ENCODE data around the gene PCDHGC5. TPM values are rescaled to one million over a fixed set of nuclear protein-coding genes. Genes with fewer than 3 reads are reported as not detected.

Gene PCDHGC5
- total and polyA plus RNA-seq, 9 of the 15 experiments (the other 6 are each of a cell fraction or from before 2014, with no cell fraction given), result not detected

DNA sequence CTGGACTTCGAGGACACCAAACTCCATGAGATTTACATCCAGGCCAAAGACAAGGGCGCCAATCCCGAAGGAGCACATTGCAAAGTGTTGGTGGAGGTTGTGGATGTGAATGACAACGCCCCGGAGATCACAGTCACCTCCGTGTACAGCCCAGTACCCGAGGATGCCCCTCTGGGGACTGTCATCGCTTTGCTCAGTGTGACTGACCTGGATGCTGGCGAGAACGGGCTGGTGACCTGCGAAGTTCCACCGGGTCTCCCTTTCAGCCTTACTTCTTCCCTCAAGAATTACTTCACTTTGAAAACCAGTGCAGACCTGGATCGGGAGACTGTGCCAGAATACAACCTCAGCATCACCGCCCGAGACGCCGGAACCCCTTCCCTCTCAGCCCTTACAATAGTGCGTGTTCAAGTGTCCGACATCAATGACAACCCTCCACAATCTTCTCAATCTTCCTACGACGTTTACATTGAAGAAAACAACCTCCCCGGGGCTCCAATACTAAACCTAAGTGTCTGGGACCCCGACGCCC, 11.8 kb upstream of the PCDHGC5 start:
- POLR2A ChIA-PET, result no interaction called here
- no peaks in the 10 kb centered on the region for H3K79me2 ChIP-seq (ENCODE audit: control insufficient read depth, insufficient read depth, low read length)
- in situ Hi-C loops (cut with MboI) (no loop called here), intact Hi-C loops (cut with micrococcal nuclease) (no loop called here)
- no peak overlapping the region for H3K4me3 ChIP-seq
- H3K4me2 ChIP-seq (ENCODE audit: insufficient read depth, low read length), result no peak overlapping the region
- ATAC-seq (no peak), FAIRE-seq (no peak), DNase-seq (ENCODE audit: extremely low read depth in 1 of 4, low spot score in 3 of 4) (no peak)
- no peaks in the 10 kb centered on the region for H3K9me1 ChIP-seq (ENCODE audit: control insufficient read depth, insufficient read depth, low read length)
- no peak overlapping the region for H3K9ac ChIP-seq (ENCODE audit: insufficient read depth in 1 of 2, low read depth in 2 of 2, low read length in 2 of 2)
- CTCF ChIA-PET (ENCODE audit: low intra/inter-chr PET ratio), result no interaction called here
- no peak overlapping the region for H2AFZ ChIP-seq (ENCODE audit: low read depth, low read length)
- H3K27me3 ChIP-seq (ENCODE audit: control insufficient read depth in 2 of 2, insufficient read depth in 2 of 2, low read length in 2 of 2), result peaks cover 20 to 32% of the 10 kb centered on the region in 2 experiments; a peak in 4 of 5 replicates
- no peak overlapping the region for H3K27ac ChIP-seq (ENCODE audit: extremely low read depth, low read depth, low read length)
- WGBS (ENCODE audit: insufficient coverage, low coverage, missing lambda C conversion rate), result 9% methylated on average over 24 of the region's 24 CpGs
- H3K36me3 ChIP-seq (ENCODE audit: control insufficient read depth, insufficient read depth, low read length), result no peaks in the 10 kb centered on the region
- BruUV-seq (replicated peaks), result no TSS peak
- H3K4me1 ChIP-seq (replicated peaks in 1 of 2; ENCODE audit: control insufficient read depth in 2 of 2, insufficient read depth in 2 of 2, low read length in 2 of 2), result peaks cover 0 to 14% of the 10 kb centered on the region in 2 experiments; a peak in 1 of 5 replicates
- no peaks in the 10 kb centered on the region for H3K9me3 ChIP-seq (replicated peaks; ENCODE audit: control insufficient read depth, insufficient read depth, low read depth, low read length)
- H4K20me1 ChIP-seq (replicated peaks; ENCODE audit: control insufficient read depth, insufficient read depth, low read length), result no peaks in the 10 kb centered on the region; the same call in 1 of the 2 replicates
- TF ChIP-seq ZNF589 (CRISPR knock-in tag; IDR thresholded peaks at IDR 0.05; ENCODE audit: low read depth) (no peak), DPF2 (IDR thresholded peaks at IDR 0.05) (no peak), NEUROD1 (IDR thresholded peaks at IDR 0.05; ENCODE audit: borderline replicate concordance, low read depth, low read length, partially characterized antibody) (no peak), SMC3 (conservative IDR thresholded peaks at IDR 0.05; ENCODE audit: insufficient read depth, low read depth, low read length) (no peak), TARDBP (IDR thresholded peaks at IDR 0.05) (no peak), ZNF263 (CRISPR knock-in tag; IDR thresholded peaks at IDR 0.05; ENCODE audit: borderline replicate concordance) (no peak), FOSL1 (tag; conservative IDR thresholded peaks at IDR 0.05) (no peak), MYC (IDR thresholded peaks at IDR 0.05; ENCODE audit: low read depth, low read length) (no peak), MYC (CRISPR knock-in tag; IDR thresholded peaks at IDR 0.05; ENCODE audit: borderline replicate concordance, low read depth) (no peak), RBM17 (IDR thresholded peaks at IDR 0.05; ENCODE audit: borderline replicate concordance, low read depth, low read length) (no peak), TAF7 (tag; IDR thresholded peaks at IDR 0.05) (no peak), ZNF212 (CRISPR knock-in tag; IDR thresholded peaks at IDR 0.05) (no peak), NRF1 (conservative IDR thresholded peaks at IDR 0.05 in 1 of 2, IDR thresholded peaks at IDR 0.05 in 1 of 2) (no peak), NCOA6 (IDR thresholded peaks at IDR 0.05) (no peak), PURB (CRISPR knock-in tag; IDR thresholded peaks at IDR 0.05; ENCODE audit: low read depth) (no peak), NR1H2 (CRISPR knock-in tag; IDR thresholded peaks at IDR 0.05) (no peak), CHD2 (IDR thresholded peaks at IDR 0.05; ENCODE audit: low read depth, low read length) (no peak)
- TF ChIP-seq, protein P1, sequence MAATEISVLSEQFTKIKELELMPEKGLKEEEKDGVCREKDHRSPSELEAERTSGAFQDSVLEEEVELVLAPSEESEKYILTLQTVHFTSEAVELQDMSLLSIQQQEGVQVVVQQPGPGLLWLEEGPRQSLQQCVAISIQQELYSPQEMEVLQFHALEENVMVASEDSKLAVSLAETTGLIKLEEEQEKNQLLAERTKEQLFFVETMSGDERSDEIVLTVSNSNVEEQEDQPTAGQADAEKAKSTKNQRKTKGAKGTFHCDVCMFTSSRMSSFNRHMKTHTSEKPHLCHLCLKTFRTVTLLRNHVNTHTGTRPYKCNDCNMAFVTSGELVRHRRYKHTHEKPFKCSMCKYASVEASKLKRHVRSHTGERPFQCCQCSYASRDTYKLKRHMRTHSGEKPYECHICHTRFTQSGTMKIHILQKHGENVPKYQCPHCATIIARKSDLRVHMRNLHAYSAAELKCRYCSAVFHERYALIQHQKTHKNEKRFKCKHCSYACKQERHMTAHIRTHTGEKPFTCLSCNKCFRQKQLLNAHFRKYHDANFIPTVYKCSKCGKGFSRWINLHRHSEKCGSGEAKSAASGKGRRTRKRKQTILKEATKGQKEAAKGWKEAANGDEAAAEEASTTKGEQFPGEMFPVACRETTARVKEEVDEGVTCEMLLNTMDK (IDR thresholded peaks at IDR 0.05; ENCODE audit: borderline replicate concordance, insufficient read depth, low read depth, low read length, poor library complexity, severe bottlenecking), result no peak
- TF ChIP-seq, protein P2, sequence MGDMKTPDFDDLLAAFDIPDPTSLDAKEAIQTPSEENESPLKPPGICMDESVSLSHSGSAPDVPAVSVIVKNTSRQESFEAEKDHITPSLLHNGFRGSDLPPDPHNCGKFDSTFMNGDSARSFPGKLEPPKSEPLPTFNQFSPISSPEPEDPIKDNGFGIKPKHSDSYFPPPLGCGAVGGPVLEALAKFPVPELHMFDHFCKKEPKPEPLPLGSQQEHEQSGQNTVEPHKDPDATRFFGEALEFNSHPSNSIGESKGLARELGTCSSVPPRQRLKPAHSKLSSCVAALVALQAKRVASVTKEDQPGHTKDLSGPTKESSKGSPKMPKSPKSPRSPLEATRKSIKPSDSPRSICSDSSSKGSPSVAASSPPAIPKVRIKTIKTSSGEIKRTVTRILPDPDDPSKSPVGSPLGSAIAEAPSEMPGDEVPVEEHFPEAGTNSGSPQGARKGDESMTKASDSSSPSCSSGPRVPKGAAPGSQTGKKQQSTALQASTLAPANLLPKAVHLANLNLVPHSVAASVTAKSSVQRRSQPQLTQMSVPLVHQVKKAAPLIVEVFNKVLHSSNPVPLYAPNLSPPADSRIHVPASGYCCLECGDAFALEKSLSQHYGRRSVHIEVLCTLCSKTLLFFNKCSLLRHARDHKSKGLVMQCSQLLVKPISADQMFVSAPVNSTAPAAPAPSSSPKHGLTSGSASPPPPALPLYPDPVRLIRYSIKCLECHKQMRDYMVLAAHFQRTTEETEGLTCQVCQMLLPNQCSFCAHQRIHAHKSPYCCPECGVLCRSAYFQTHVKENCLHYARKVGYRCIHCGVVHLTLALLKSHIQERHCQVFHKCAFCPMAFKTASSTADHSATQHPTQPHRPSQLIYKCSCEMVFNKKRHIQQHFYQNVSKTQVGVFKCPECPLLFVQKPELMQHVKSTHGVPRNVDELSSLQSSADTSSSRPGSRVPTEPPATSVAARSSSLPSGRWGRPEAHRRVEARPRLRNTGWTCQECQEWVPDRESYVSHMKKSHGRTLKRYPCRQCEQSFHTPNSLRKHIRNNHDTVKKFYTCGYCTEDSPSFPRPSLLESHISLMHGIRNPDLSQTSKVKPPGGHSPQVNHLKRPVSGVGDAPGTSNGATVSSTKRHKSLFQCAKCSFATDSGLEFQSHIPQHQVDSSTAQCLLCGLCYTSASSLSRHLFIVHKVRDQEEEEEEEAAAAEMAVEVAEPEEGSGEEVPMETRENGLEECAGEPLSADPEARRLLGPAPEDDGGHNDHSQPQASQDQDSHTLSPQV (IDR thresholded peaks at IDR 0.05), result no peak

Data from K562 (cell line).